ENCODE results near the gene ARID5B.

Gene ARID5B

GRCh38 chr10:61904733-61905725 lies 3.5 kb downstream of the ARID5B start:
- DNase-seq: no peak

GRCh38 chr10:61905837-61906561 lies 4.5 kb downstream of the ARID5B start:
- no peak for DNase-seq

GRCh38 chr10:61906562-61906901 lies 5.0 kb downstream of the ARID5B start:
- DNase-seq: no peak

- no peak for DNase-seq
Measured at GRCh38 chr10:61907011-61907410, 5.5 kb downstream of the ARID5B start.

GRCh38 chr10:61907587-61907986 lies 6.1 kb downstream of the ARID5B start:
- no peak for DNase-seq

GRCh38 chr10:61910226-61910805 lies 8.8 kb downstream of the ARID5B start:
- DNase-seq: no peak

- no peak for DNase-seq
Measured at GRCh38 chr10:61910894-61911293, 9.4 kb downstream of the ARID5B start.

GRCh38 chr10:61911425-61911824 lies 9.9 kb downstream of the ARID5B start:
- no peak for DNase-seq

GRCh38 chr10:61912981-61913380 lies 11.5 kb downstream of the ARID5B start:
- no peak for DNase-seq

GRCh38 chr10:61918140-61918539 lies 16.6 kb downstream of the ARID5B start:
- no peak for DNase-seq

GRCh38 chr10:61918989-61919388 lies 17.5 kb downstream of the ARID5B start:
- no peak for DNase-seq

- no peak for DNase-seq
Measured at GRCh38 chr10:61919646-61920215, 18.2 kb downstream of the ARID5B start.

GRCh38 chr10:61921143-61921542 lies 19.6 kb downstream of the ARID5B start:
- DNase-seq: no peak

GRCh38 chr10:61923210-61923949 lies 21.9 kb downstream of the ARID5B start:
- no peak for DNase-seq

- no peak for DNase-seq
Measured at GRCh38 chr10:61923950-61924274, 22.4 kb downstream of the ARID5B start.

- no peak for DNase-seq
Measured at GRCh38 chr10:61929555-61929954, 28.1 kb downstream of the ARID5B start.

GRCh38 chr10:61931620-61932332 lies 30.3 kb downstream of the ARID5B start:
- no peak for DNase-seq

- DNase-seq: no peak
Measured at GRCh38 chr10:61933859-61934555, 32.5 kb downstream of the ARID5B start.

GRCh38 chr10:61935077-61935476 lies 33.6 kb downstream of the ARID5B start:
- no peak for DNase-seq

GRCh38 chr10:61936770-61937169 lies 35.3 kb downstream of the ARID5B start:
- no peak for DNase-seq

GRCh38 chr10:61937631-61938351 lies 36.3 kb downstream of the ARID5B start:
- no peak for DNase-seq
